IMR-90 (cell line): ENCODE data around the gene GABRA4. TPM values are rescaled to one million over a fixed set of nuclear protein-coding genes. Genes with fewer than 3 reads are reported as not detected.

Experiments used
- ATAC-seq: fragments of 200-7000 bp; cut with Tn5 transposase; 2 replicates; pipeline ENCODE4 v1.9.1; 2020; ENCODE audit warnings: low read depth, mild to moderate bottlenecking, moderate library complexity
- BruUV-seq: library from RNA; stranded (reverse); fragments of 400-500 nt; replicated peaks from 2 replicates; lab custom pipeline; 2021; lab: Mats Ljungman, UMichigan
- CTCF ChIA-PET: fragments of 300-600 bp; formaldehyde crosslinking; extraction: SDS; loops from one replicate; lab custom pipeline; 2021; ENCODE audit warnings: antibody characterized with exemption; lab: Yijun Ruan, JAX
- POLR2A ChIA-PET: fragments of 300-600 bp; sonication (Branson Sonifier 250); formaldehyde crosslinking; loops from one replicate; lab custom pipeline; 2022; ENCODE audit warnings: antibody characterized with exemption; ENCODE audit not compliant: unreplicated experiment; lab: Charles Lee
- DNase-seq: peaks from one replicate; pipeline ENCODE4 v3.0.0; 2013
- H2AFZ ChIP-seq: replicated peaks from 2 replicates; pipeline ENCODE3; 2013; ENCODE audit warnings: low read length, mild to moderate bottlenecking; ENCODE audit not compliant: poor library complexity
- H2AK5ac ChIP-seq: 2 replicates; pipeline ENCODE4 v1.6.1; 2013; ENCODE audit warnings: low read depth, low read length, inconsistent platforms
- H2AK9ac ChIP-seq: replicated peaks from 2 replicates; pipeline ENCODE3; 2013; ENCODE audit warnings: mild to moderate bottlenecking, low read depth, low read length, moderate library complexity; ENCODE audit not compliant: poor library complexity
- H2BK120ac ChIP-seq: 2 replicates; pipeline ENCODE4 v1.6.1; 2013; ENCODE audit warnings: low read depth, low read length, inconsistent platforms
- H2BK15ac ChIP-seq: 3 replicates; pipeline ENCODE4 v1.6.1; 2013; ENCODE audit warnings: low read depth, low read length, inconsistent platforms
- H2BK20ac ChIP-seq: 2 replicates; pipeline ENCODE4 v1.6.1; 2013; ENCODE audit warnings: low read depth, mild to moderate bottlenecking, inconsistent platforms, low read length, moderate library complexity
- H2BK5ac ChIP-seq: 2 replicates; pipeline ENCODE4 v1.6.1; 2013; ENCODE audit warnings: mild to moderate bottlenecking, low read depth, low read length, inconsistent platforms; ENCODE audit not compliant: poor library complexity, severe bottlenecking
- H3K14ac ChIP-seq: replicated peaks from 2 replicates; pipeline ENCODE4 v1.6.1; 2013; ENCODE audit warnings: low read depth, low read length, inconsistent platforms
- H3K18ac ChIP-seq: 2 replicates; pipeline ENCODE4 v1.6.1; 2013; ENCODE audit warnings: low read depth, low read length, control low read depth
- H3K23ac ChIP-seq: 2 replicates; pipeline ENCODE4 v1.6.1; 2013; ENCODE audit warnings: low read depth, low read length, inconsistent platforms
- H3K27ac ChIP-seq: 2 replicates; pipeline ENCODE4 v1.5.1; 2013; ENCODE audit warnings: mild to moderate bottlenecking, control low read depth, low read length; ENCODE audit not compliant: insufficient read depth
- H3K27me3 ChIP-seq: 2 replicates; pipeline ENCODE4 v1.6.1; 2013; ENCODE audit warnings: low read length; ENCODE audit not compliant: control insufficient read depth, insufficient read depth
- H3K36me3 ChIP-seq: 2 replicates; pipeline ENCODE4 v1.6.1; 2013; ENCODE audit warnings: low read length, mixed read lengths; ENCODE audit not compliant: control insufficient read depth, insufficient read depth
- H3K4ac ChIP-seq: 2 replicates; pipeline ENCODE4 v1.6.1; 2013; ENCODE audit warnings: low read depth, low read length, inconsistent platforms
- H3K4me1 ChIP-seq: 2 replicates; pipeline ENCODE4 v1.6.1; 2013; ENCODE audit warnings: low read length, mixed read lengths; ENCODE audit not compliant: control insufficient read depth, insufficient read depth
- H3K4me2 ChIP-seq: 2 replicates; pipeline ENCODE4 v1.6.1; 2013; ENCODE audit warnings: low read depth, mild to moderate bottlenecking, control low read depth, low read length, moderate library complexity
- H3K4me3 ChIP-seq: 2 replicates; pipeline ENCODE4 v1.5.1; 2013; ENCODE audit warnings: low read depth, mild to moderate bottlenecking, control low read depth, low read length, moderate library complexity; ENCODE audit not compliant: insufficient read depth
- H3K56ac ChIP-seq: 2 replicates; pipeline ENCODE4 v1.6.1; 2013; ENCODE audit warnings: low read length, inconsistent platforms; ENCODE audit not compliant: insufficient read depth; ENCODE audit errors: extremely low read depth
- H3K79me1 ChIP-seq, 2 experiments: 2 replicates each; pipeline ENCODE4 v1.6.1; 2013; ENCODE audit warnings: low read length in 2 of 2, inconsistent platforms in 1 of 2, low read depth in 1 of 2
- H3K9ac ChIP-seq: 2 replicates; pipeline ENCODE4 v1.6.1; 2013; ENCODE audit warnings: low read depth, low read length, control low read depth
- H3K9me1 ChIP-seq: 2 replicates; pipeline ENCODE4 v1.6.1; 2013; ENCODE audit warnings: low read length, inconsistent platforms; ENCODE audit not compliant: insufficient read depth
- H3K9me3 ChIP-seq: 2 replicates; pipeline ENCODE4 v1.6.1; 2013; ENCODE audit warnings: low read length; ENCODE audit not compliant: control insufficient read depth, insufficient read depth
- H4K20me1 ChIP-seq: 2 replicates; pipeline ENCODE4 v1.6.1; 2013; ENCODE audit warnings: low read length, inconsistent platforms; ENCODE audit not compliant: insufficient read depth
- H4K5ac ChIP-seq: 2 replicates; pipeline ENCODE4 v1.6.1; 2013; ENCODE audit warnings: mild to moderate bottlenecking, low read depth, low read length, control low read depth
- H4K8ac ChIP-seq, 2 experiments: 2 replicates each; pipeline ENCODE4 v1.6.1; 2013; ENCODE audit warnings: low read depth in 2 of 2, low read length in 2 of 2, control low read depth in 1 of 2, inconsistent platforms in 1 of 2
- H4K91ac ChIP-seq: 2 replicates; pipeline ENCODE4 v1.6.1; 2013; ENCODE audit warnings: low read depth, low read length, inconsistent platforms; ENCODE audit not compliant: insufficient read depth
- BHLHE40 ChIP-seq: fragments of 150-350 bp; IDR thresholded peaks from 2 replicates; pipeline ENCODE4 v1.6.1; 2016; ENCODE audit warnings: mild to moderate bottlenecking, low read depth, low read length
- CEBPB ChIP-seq: IDR thresholded peaks from 2 replicates; pipeline ENCODE4 v1.6.1; 2012; ENCODE audit warnings: low read depth, low read length, improper control_type of control experiment
- FOS ChIP-seq: fragments of 150-350 bp; IDR thresholded peaks from 2 replicates; pipeline ENCODE4 v1.6.1; 2016; ENCODE audit warnings: low read depth, low read length
- MAFK ChIP-seq: IDR thresholded peaks from 2 replicates; pipeline ENCODE4 v1.6.1; 2012; ENCODE audit warnings: low read depth, low read length, improper control_type of control experiment
- MAZ ChIP-seq: IDR thresholded peaks from 2 replicates; pipeline ENCODE4 v1.6.1; 2012; ENCODE audit warnings: low read depth, mild to moderate bottlenecking, low read length, improper control_type of control experiment, moderate library complexity, borderline replicate concordance
- POLR2A ChIP-seq: IDR thresholded peaks from 2 replicates; pipeline ENCODE4 v1.6.1; 2012; ENCODE audit warnings: mild to moderate bottlenecking, low read depth, low read length
- RAD21 ChIP-seq: IDR thresholded peaks from 2 replicates; pipeline ENCODE4 v1.6.1; 2012; ENCODE audit warnings: low read length, improper control_type of control experiment
- RCOR1 ChIP-seq: IDR thresholded peaks from 2 replicates; pipeline ENCODE4 v1.6.1; 2012; ENCODE audit warnings: mild to moderate bottlenecking, low read length, improper control_type of control experiment; ENCODE audit not compliant: insufficient replicate concordance
- SMC3 ChIP-seq: fragments of 150-350 bp; IDR thresholded peaks from 2 replicates; pipeline ENCODE4 v1.6.1; 2016; ENCODE audit warnings: low read depth, mild to moderate bottlenecking, antibody characterized with exemption, low read length, moderate library complexity
- WGBS, 2 experiments: methylation state at CpG; one replicate each; pipeline versions ENCODE4 v1.1.5 to v1.1.7; 2013; ENCODE audit warnings: missing lambda C conversion rate in 2 of 2; ENCODE audit not compliant: insufficient read length in 1 of 2; ENCODE audit errors: extremely low coverage in 2 of 2; 5-methylcytosine and 5-hydroxymethylcytosine counted together
- dilution Hi-C: fragments of 300-500 bp; cut with HindIII; formaldehyde crosslinking; loops from one replicate; pipeline ENCODE4 v1.14.3; 2018; ENCODE audit warnings: low sequenced_read_pairs; ENCODE audit not compliant: unreplicated experiment
- in situ Hi-C: fragments of 300-500 bp; cut with MboI; formaldehyde crosslinking; loops from 3 replicates; pipeline ENCODE4 v1.14.3; 2019; ENCODE audit warnings: low sequenced_read_pairs, inconsistent platforms, mixed read lengths
- intact Hi-C: fragments of 100-400 bp; cut with micrococcal nuclease; formaldehyde crosslinking; loops from 2 replicates; pipeline ENCODE4 v1.10.0; 2022
- polyA plus RNA-seq, 3 experiments: library from polyadenylated mRNA; depleted of rRNA; stranded (reverse); fragments of >200 nt; gene quantifications; 2 replicates each; pipeline ENCODE4 v1.2.3, GENCODE V29; 2012; ENCODE audit warnings: low replicate concordance in 1 of 3
- total RNA-seq: library from RNA; depleted of rRNA; stranded (reverse); fragments of >200 nt; gene quantifications from 2 replicates; pipeline ENCODE4 v1.2.3, GENCODE V29; 2012
- TF ChIP-seq, protein P1 (sequence below): conservative IDR thresholded peaks from 2 replicates; pipeline ENCODE4 v1.5.1; 2012; ENCODE audit warnings: mild to moderate bottlenecking, low read depth, low read length, improper control_type of control experiment
- TF ChIP-seq, protein P2 (sequence below): fragments of 150-350 bp; IDR thresholded peaks from 2 replicates; pipeline ENCODE4 v1.6.1; 2017; ENCODE audit warnings: mild to moderate bottlenecking, antibody characterized with exemption, low read length, low read depth

Gene GABRA4
- total and polyA plus RNA-seq, 2 of the 4 experiments (the other 2 are of a cell fraction) = 1.1 to 1.8 TPM

DNA sequence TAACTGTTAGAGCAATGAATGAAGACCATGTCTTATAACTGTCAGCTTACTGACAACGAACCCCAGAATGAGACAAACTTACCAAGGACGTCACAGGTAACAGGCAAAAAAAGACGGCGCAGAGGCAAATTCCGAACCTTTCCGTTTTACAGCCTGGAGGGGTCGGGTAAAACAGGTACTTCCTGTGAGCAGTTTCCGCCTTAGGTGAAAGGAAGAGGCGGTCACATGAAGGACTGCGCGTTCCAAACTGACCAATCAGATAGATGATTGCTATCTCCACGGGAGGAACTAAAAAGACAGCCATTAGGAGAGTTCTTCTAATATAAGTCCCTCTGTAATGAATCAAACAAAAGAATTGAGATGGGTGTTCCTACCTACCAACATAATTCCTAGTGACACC, 84.3 kb downstream of the GABRA4 start, which contains the start of gene COX7B2:
Gene COX7B2 (minus strand): TSS at position 168 of the 400 bp plus-strand sequence. CDS start 174,053 bp downstream, outside the sequence.
- Histone ChIP-seq H3K4ac (no peak within 1 kb of the TSS), H2AFZ (no peak within 1 kb of the TSS), H3K4me3 (no peak within 1 kb of the TSS), H2BK15ac (no peak within 1 kb of the TSS), H4K8ac (no peak within 1 kb of the TSS), H4K20me1 (no peaks in the 10 kb centered on the region), H3K56ac (no peak within 1 kb of the TSS), H2AK9ac (no peak within 1 kb of the TSS), H3K4me1 (no peaks in the 10 kb centered on the region), H3K9me3 (no peaks in the 10 kb centered on the region), H2BK5ac (no peak within 1 kb of the TSS), H3K14ac (no peak within 1 kb of the TSS), H2BK120ac (no peak within 1 kb of the TSS), H3K18ac (no peak within 1 kb of the TSS), H2AK5ac (no peak within 1 kb of the TSS), H3K79me1 (no peaks in the 10 kb centered on the region), H3K27ac (no peak within 1 kb of the TSS), H3K4me2 (no peak within 1 kb of the TSS), H4K91ac (no peak within 1 kb of the TSS), H3K36me3 (no peaks in the 10 kb centered on the region), H3K23ac (no peak within 1 kb of the TSS), H3K9me1 (no peaks in the 10 kb centered on the region), H3K9ac (no peak within 1 kb of the TSS), H4K5ac (no peak within 1 kb of the TSS), H3K27me3 (no peaks in the 10 kb centered on the region), H2BK20ac (no peak within 1 kb of the TSS)
- ATAC-seq (no peak), DNase-seq (no peak)
- dilution Hi-C loops (no loop called here), in situ Hi-C loops (no loop called here), intact Hi-C loops (no loop called here)
- POLR2A ChIA-PET = no interaction called here
- TF ChIP-seq BHLHE40 (no peak), POLR2A (no peak), CEBPB (no peak), MAZ (no peak), MAFK (no peak), RCOR1 (no peak), FOS (no peak), SMC3 (no peak), RAD21 (no peak)
- TF ChIP-seq, protein P1, sequence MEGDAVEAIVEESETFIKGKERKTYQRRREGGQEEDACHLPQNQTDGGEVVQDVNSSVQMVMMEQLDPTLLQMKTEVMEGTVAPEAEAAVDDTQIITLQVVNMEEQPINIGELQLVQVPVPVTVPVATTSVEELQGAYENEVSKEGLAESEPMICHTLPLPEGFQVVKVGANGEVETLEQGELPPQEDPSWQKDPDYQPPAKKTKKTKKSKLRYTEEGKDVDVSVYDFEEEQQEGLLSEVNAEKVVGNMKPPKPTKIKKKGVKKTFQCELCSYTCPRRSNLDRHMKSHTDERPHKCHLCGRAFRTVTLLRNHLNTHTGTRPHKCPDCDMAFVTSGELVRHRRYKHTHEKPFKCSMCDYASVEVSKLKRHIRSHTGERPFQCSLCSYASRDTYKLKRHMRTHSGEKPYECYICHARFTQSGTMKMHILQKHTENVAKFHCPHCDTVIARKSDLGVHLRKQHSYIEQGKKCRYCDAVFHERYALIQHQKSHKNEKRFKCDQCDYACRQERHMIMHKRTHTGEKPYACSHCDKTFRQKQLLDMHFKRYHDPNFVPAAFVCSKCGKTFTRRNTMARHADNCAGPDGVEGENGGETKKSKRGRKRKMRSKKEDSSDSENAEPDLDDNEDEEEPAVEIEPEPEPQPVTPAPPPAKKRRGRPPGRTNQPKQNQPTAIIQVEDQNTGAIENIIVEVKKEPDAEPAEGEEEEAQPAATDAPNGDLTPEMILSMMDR = no peak
- TF ChIP-seq, protein P2, sequence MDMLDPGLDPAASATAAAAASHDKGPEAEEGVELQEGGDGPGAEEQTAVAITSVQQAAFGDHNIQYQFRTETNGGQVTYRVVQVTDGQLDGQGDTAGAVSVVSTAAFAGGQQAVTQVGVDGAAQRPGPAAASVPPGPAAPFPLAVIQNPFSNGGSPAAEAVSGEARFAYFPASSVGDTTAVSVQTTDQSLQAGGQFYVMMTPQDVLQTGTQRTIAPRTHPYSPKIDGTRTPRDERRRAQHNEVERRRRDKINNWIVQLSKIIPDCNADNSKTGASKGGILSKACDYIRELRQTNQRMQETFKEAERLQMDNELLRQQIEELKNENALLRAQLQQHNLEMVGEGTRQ = no peak
- CTCF ChIA-PET = no interaction called here
- WGBS, 2 experiments = 73% methylated on average over 3 of the region's 12 CpGs; no CpG with 5 or more reads in 1 of the 2 experiments
- no TSS peak for BruUV-seq
